ENCODE data around the gene TTLL1. TPM values are rescaled to one million over a fixed set of nuclear protein-coding genes. Genes with fewer than 3 reads are reported as not detected.

The TTLL1 gene
- total and polyA plus RNA-seq, 9 of the 15 experiments (the other 6 are each of a cell fraction or from before 2014, with no cell fraction given) = 0.06 to 0.85 (median 0.17) TPM

DNA sequence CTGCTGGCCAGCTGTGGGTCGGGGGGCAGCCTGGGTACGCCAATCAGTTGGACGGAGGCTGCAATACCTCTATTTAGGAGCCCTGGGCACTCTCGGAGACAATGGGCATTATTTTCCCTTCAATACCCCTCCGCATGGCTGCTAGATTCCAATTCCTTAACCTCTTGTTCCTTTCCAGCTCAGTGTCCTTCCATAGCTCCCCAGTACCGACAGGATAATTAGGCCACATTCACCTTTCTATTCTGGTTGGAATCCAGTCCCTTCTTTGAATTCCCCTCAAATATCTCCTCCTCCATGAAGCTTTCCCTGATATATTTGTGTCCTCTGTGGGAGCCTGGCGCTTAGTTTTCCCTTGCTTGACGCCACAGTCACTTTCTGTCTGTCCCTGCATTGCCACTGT, 17.1 kb upstream of the TTLL1 start:
- no peaks in the 10 kb centered on the region for H3K9me3 ChIP-seq (replicated peaks; ENCODE audit: control insufficient read depth, insufficient read depth, low read depth, low read length)
- no peak for ATAC-seq
- H3K9me1 ChIP-seq (ENCODE audit: control insufficient read depth, insufficient read depth, low read length) = no peaks in the 10 kb centered on the region
- peak; percentile 28 for TF ChIP-seq ZFP36 (IDR thresholded peaks at IDR 0.05; ENCODE audit: low read depth, low read length, partially characterized antibody)
- no peak for TF ChIP-seq NCOR1 (IDR thresholded peaks at IDR 0.05)
- TF ChIP-seq CBFA2T3 (IDR thresholded peaks at IDR 0.05) = no peak
- no peak for TF ChIP-seq GATAD2A (IDR thresholded peaks at IDR 0.05)
- TF ChIP-seq ZNF785 (CRISPR knock-in tag; IDR thresholded peaks at IDR 0.05) = no peak
- no peak for TF ChIP-seq CHD7 (IDR thresholded peaks at IDR 0.05; ENCODE audit: low read depth, low read length)
- TF ChIP-seq, protein P1, sequence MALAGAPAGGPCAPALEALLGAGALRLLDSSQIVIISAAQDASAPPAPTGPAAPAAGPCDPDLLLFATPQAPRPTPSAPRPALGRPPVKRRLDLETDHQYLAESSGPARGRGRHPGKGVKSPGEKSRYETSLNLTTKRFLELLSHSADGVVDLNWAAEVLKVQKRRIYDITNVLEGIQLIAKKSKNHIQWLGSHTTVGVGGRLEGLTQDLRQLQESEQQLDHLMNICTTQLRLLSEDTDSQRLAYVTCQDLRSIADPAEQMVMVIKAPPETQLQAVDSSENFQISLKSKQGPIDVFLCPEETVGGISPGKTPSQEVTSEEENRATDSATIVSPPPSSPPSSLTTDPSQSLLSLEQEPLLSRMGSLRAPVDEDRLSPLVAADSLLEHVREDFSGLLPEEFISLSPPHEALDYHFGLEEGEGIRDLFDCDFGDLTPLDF (CRISPR knock-in tag; IDR thresholded peaks at IDR 0.05) = no peak
- no peak for TF ChIP-seq KLF16 (IDR thresholded peaks at IDR 0.05)
- H3K27me3 ChIP-seq (ENCODE audit: control insufficient read depth in 2 of 2, insufficient read depth in 2 of 2, low read length in 2 of 2) = peaks cover 0 to 3% of the 10 kb centered on the region in 2 experiments; a peak in 2 of 5 replicates
- H2AFZ ChIP-seq (ENCODE audit: low read depth, low read length) = no peak overlapping the region
- no peak overlapping the region for H3K9ac ChIP-seq (ENCODE audit: insufficient read depth in 1 of 2, low read depth in 2 of 2, low read length in 2 of 2)
- FAIRE-seq = no peak
- POLR2A ChIA-PET = no interaction called here
- WGBS (ENCODE audit: insufficient coverage, low coverage, missing lambda C conversion rate) = 70% methylated on average over 8 of the region's 8 CpGs
- no peak overlapping the region for H3K4me3 ChIP-seq
- no peaks in the 10 kb centered on the region for H3K36me3 ChIP-seq (ENCODE audit: control insufficient read depth, insufficient read depth, low read length)
- no peak overlapping the region for H3K4me2 ChIP-seq (ENCODE audit: insufficient read depth, low read length)
- H3K4me1 ChIP-seq (replicated peaks in 1 of 2; ENCODE audit: control insufficient read depth in 2 of 2, insufficient read depth in 2 of 2, low read length in 2 of 2) = peaks cover 20 to 29% of the 10 kb centered on the region in 2 experiments; a peak in 4 of 5 replicates
- no peak overlapping the region for H3K27ac ChIP-seq (ENCODE audit: extremely low read depth, low read depth, low read length)
- CTCF ChIA-PET (ENCODE audit: low intra/inter-chr PET ratio) = no interaction called here
- H4K20me1 ChIP-seq (replicated peaks; ENCODE audit: control insufficient read depth, insufficient read depth, low read length) = no peaks in the 10 kb centered on the region
- no peaks in the 10 kb centered on the region for H3K79me2 ChIP-seq (ENCODE audit: control insufficient read depth, insufficient read depth, low read length)
- intact Hi-C loops (cut with micrococcal nuclease) (no loop called here), in situ Hi-C loops (cut with MboI) (no loop called here)
- BruUV-seq (replicated peaks) = no TSS peak
- no peak for DNase-seq (ENCODE audit: extremely low read depth in 1 of 4, low spot score in 3 of 4)

Measured in K562 (cell line).